Neural crest cell (in vitro differentiated cells): Measurements from ENCODE around the gene HIF3A. TPM values are rescaled to one million over a fixed set of nuclear protein-coding genes. Genes with fewer than 3 reads are reported as not detected.

Source experiments
- DNase-seq: peaks from one replicate; pipeline ENCODE4 v3.0.0; 2021; ENCODE audit warnings: low read depth, mixed read lengths, low spot score
- H3K27ac Mint-ChIP-seq: one replicate; pipeline ENCODE4 v1.8.0; 2021; ENCODE audit warnings: mild to moderate bottlenecking, mixed read lengths; ENCODE audit not compliant: unreplicated experiment
- H3K27me3 Mint-ChIP-seq: 2 replicates; pipeline ENCODE4 v1.8.0; 2021; ENCODE audit warnings: low read depth, mild to moderate bottlenecking, mixed read lengths
- H3K36me3 Mint-ChIP-seq: 2 replicates; pipeline ENCODE4 v1.8.0; 2021; ENCODE audit warnings: low read depth, mild to moderate bottlenecking, mixed read lengths
- H3K4me1 Mint-ChIP-seq: 2 replicates; pipeline ENCODE4 v1.8.0; 2021; ENCODE audit warnings: mixed read lengths
- H3K4me3 Mint-ChIP-seq: one replicate; pipeline ENCODE4 v1.8.0; 2021; ENCODE audit warnings: mild to moderate bottlenecking, mixed read lengths
- H3K9me3 Mint-ChIP-seq: 2 replicates; pipeline ENCODE4 v1.8.0; 2021; ENCODE audit warnings: mixed read lengths
- total RNA-seq: library from RNA; stranded (reverse); gene quantifications from 2 replicates; pipeline ENCODE4 v1.2.1, GENCODE V29; 2021
- TF ChIP-seq, protein P1 (sequence below): fragments of 200-600 bp; sonication (generic); conservative IDR thresholded peaks from 2 replicates; pipeline ENCODE4 v1.5.0; 2021; ENCODE audit warnings: antibody characterized with exemption, mild to moderate bottlenecking

HIF3A gene
- total RNA-seq, 1 donor from 2014 or later: 7.6 TPM

DNA sequence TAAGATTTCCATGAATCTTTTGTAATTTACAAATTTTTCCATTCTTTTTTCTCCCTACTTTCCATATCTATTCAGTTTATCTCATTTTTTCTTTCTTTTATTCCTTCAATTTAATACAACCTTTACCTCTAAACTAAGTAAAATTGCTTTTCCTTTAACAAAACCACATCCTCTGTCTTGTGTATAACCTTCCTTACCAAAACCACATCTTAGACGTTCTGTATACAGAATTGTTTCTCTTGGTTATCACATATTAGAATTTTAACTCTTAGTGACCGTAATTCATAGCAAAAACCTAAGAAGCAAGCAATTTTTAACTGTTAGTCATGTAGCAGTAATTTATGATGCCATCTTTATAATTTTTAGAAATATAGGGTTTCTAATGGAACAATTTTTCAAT lies 65.1 kb downstream of the HIF3A start:
- H3K27ac Mint-ChIP-seq: no peak overlapping the region
- H3K9me3 Mint-ChIP-seq: no peaks in the 10 kb centered on the region
- TF ChIP-seq, protein P1, sequence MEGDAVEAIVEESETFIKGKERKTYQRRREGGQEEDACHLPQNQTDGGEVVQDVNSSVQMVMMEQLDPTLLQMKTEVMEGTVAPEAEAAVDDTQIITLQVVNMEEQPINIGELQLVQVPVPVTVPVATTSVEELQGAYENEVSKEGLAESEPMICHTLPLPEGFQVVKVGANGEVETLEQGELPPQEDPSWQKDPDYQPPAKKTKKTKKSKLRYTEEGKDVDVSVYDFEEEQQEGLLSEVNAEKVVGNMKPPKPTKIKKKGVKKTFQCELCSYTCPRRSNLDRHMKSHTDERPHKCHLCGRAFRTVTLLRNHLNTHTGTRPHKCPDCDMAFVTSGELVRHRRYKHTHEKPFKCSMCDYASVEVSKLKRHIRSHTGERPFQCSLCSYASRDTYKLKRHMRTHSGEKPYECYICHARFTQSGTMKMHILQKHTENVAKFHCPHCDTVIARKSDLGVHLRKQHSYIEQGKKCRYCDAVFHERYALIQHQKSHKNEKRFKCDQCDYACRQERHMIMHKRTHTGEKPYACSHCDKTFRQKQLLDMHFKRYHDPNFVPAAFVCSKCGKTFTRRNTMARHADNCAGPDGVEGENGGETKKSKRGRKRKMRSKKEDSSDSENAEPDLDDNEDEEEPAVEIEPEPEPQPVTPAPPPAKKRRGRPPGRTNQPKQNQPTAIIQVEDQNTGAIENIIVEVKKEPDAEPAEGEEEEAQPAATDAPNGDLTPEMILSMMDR: no peak
- H3K27me3 Mint-ChIP-seq: no peaks in the 10 kb centered on the region
- DNase-seq: no peak
- H3K36me3 Mint-ChIP-seq: peaks cover 7% of the 10 kb centered on the region
- H3K4me1 Mint-ChIP-seq: no peaks in the 10 kb centered on the region
- no peak overlapping the region for H3K4me3 Mint-ChIP-seq

DNA sequence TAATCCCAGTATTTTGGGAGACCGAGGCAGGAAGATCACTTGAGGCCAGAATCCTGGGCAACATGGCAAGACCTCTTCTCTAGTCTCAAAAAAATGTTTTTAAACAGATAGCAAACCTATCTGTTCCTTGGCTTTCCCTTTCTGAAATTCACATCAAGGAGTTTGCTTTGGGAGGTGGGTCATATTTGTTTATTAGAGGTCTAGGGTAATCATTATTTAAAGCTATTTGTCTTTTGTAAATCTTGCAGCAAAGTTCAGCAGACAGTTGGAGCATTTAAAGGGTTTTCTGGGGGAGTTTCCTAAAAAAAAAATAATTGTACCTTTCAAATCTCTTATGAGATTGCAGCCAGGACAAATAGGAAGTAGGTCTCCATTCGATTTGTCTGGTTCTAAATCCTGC lies 67.5 kb downstream of the HIF3A start:
- DNase-seq: no peak
- no peaks in the 10 kb centered on the region for H3K27me3 Mint-ChIP-seq
- TF ChIP-seq, protein P1: no peak

DNA sequence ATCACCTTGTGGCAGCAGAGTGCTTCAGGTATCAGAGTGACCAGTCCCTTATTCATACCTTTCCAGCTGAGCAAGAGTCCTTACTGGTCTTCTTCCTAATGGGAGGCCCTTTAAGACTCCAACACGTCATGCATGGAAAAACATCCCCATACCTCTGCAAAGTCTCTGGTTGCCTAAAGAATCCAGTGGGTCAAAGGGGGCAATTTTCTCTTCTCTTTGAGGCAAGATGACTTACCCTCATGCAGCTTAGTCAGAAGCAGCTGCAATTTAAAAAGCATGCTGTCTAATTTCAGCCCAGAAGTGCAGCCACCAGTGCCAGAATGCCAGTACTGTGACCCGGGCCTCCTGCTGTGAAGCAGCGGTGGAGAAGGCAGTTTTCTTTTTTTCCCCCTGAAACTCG lies 68.7 kb downstream of the HIF3A start:
- Mint-ChIP-seq H3K36me3 (peaks cover 4% of the 10 kb centered on the region), H3K27me3 (no peaks in the 10 kb centered on the region), H3K9me3 (no peaks in the 10 kb centered on the region), H3K27ac (no peak overlapping the region), H3K4me3 (no peak overlapping the region), H3K4me1 (no peaks in the 10 kb centered on the region)
- DNase-seq: no peak
- TF ChIP-seq, protein P1: no peak

More for the DNA sequence above, 67.5 kb downstream of the HIF3A start:
- Mint-ChIP-seq H3K27ac (no peak overlapping the region), H3K9me3 (no peaks in the 10 kb centered on the region), H3K4me1 (no peaks in the 10 kb centered on the region), H3K36me3 (peaks cover 4% of the 10 kb centered on the region), H3K4me3 (no peak overlapping the region)

DNA sequence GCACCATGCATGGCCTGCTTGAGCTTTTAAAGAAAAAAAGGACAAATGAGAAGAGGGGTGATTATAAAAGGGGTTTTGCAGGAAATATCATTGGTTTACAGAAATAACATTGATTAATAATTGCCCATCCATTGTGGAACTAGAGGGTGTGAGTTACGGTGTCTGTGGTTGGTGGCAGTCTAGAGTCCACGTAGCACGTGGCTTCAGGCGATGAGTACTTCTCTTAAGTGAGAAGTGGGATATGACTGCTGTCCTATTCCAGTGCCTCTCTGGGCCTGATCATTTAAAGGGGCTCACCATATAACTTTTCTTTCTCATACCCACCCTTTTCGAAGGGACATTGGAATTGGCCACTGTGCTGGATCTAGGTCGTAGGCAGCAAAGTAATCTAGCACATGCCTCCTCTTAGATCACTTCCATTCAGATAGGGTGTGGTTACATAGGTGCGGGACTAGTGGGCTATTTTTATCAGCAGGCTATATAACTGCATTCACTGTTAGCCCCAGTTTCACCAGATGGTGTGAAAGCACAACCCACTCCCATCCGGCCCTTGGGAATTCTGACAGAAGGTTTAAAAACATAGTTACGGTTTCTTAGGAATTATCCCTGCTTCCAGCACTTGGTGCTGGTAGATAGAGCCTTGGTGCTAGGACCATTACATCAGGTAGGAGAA lies 69.9 kb downstream of the HIF3A start:
- Mint-ChIP-seq H3K27me3 (no peaks in the 10 kb centered on the region), H3K9me3 (no peaks in the 10 kb centered on the region), H3K4me3 (no peak overlapping the region), H3K36me3 (peaks cover 4% of the 10 kb centered on the region), H3K4me1 (peaks cover under 1% of the 10 kb centered on the region), H3K27ac (no peak overlapping the region)
- TF ChIP-seq, protein P1: no peak
- no peak for DNase-seq

DNA sequence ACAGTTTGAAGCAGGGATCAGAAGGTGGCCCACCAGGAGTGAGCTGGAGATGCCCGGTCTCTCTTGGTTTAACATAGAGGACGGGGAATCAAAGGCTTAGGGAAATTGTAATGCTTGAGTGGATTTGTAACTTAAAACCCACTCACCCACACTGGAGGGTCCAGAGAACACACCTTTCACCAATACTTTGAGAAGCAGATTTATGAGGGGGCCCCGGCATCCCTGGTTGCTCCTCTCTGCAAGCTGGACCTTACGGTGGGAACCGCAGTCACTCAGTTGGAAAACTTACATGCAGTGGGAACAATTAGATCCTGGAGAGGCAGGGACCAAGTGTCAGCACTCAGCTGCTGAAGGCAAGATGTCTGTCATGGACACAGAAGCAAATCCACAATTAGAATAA lies 70.6 kb downstream of the HIF3A start:
- Mint-ChIP-seq H3K36me3 (peaks cover 4% of the 10 kb centered on the region), H3K27ac (no peak overlapping the region), H3K9me3 (no peaks in the 10 kb centered on the region), H3K4me1 (peaks cover 7% of the 10 kb centered on the region), H3K27me3 (no peaks in the 10 kb centered on the region), H3K4me3 (no peak overlapping the region)
- DNase-seq: no peak
- TF ChIP-seq, protein P1: no peak
